ENCODE measurements around the gene CCDC106. TPM values are rescaled to one million over a fixed set of nuclear protein-coding genes. Genes with fewer than 3 reads are reported as not detected.

CCDC106 gene
- total RNA-seq, 1 experiment from 2014 or later = 47.8 TPM

GRCh38 chr19:55698256-55698655 is 50.2 kb downstream of the CCDC106 start:
- in situ Hi-C loops (cut with HindIII; ENCODE audit: low pct_unique_long_range_greater_than_20kb, low sequenced_read_pairs) = no loop called here

GRCh38 chr19:55699221-55699620 is 51.2 kb downstream of the CCDC106 start:
- intact Hi-C loops (cut with micrococcal nuclease; ENCODE audit: unreplicated experiment) = no loop called here
- Histone ChIP-seq H3K4me1 (ENCODE audit: control insufficient read depth, insufficient read depth, low read length) (no peaks in the 10 kb centered on the region), H3K9me3 (ENCODE audit: control insufficient read depth, insufficient read depth, low read depth, low read length) (no peaks in the 10 kb centered on the region), H3K4me3 (ENCODE audit: low read depth in 2 of 2, low read length in 2 of 2) (no peak overlapping the region), H3K27me3 (ENCODE audit: control insufficient read depth, insufficient read depth, low read length) (no peaks in the 10 kb centered on the region), H3K27ac (ENCODE audit: low read length) (no peak overlapping the region), H3K36me3 (ENCODE audit: control insufficient read depth, insufficient read depth, low read length) (peaks cover 5% of the 10 kb centered on the region)
- CTCF ChIA-PET = no interaction called here
- POLR2A ChIA-PET = no interaction called here
- in situ Hi-C loops (cut with HindIII; ENCODE audit: low pct_unique_long_range_greater_than_20kb, low sequenced_read_pairs) = no loop called here
- TF ChIP-seq CTCF (IDR thresholded peaks at IDR 0.05) = no peak
- no peak for TF ChIP-seq TCF7L2 (IDR thresholded peaks at IDR 0.05; ENCODE audit: low read depth, low read length)
- TF ChIP-seq REST (IDR thresholded peaks at IDR 0.05; ENCODE audit: insufficient read depth in 1 of 2, low read depth in 2 of 2, low read length in 1 of 2) = no peak
- no peak for TF ChIP-seq POLR2AphosphoS5 (IDR thresholded peaks at IDR 0.05; ENCODE audit: low read depth, low read length)
- TF ChIP-seq SIN3A (IDR thresholded peaks at IDR 0.05; ENCODE audit: borderline replicate concordance, insufficient read depth, low read depth, low read length) = no peak
- DNase-seq (ENCODE audit: low read depth, low spot score) (no peak), ATAC-seq (no peak)
- BruUV-seq (replicated peaks) = no TSS peak

More at GRCh38 chr19:55698256-55698655, 50.2 kb downstream of the CCDC106 start:
- DNase-seq (ENCODE audit: low read depth, low spot score) (no peak), ATAC-seq (no peak)
- H3K9me3 ChIP-seq (ENCODE audit: control insufficient read depth, insufficient read depth, low read depth, low read length) = no peaks in the 10 kb centered on the region
- no peak overlapping the region for H3K4me3 ChIP-seq (ENCODE audit: low read depth in 2 of 2, low read length in 2 of 2)
- CTCF ChIA-PET = interaction anchor here (0.6 kb wide), 1 partner anchor 86 kb away, joined by 4 read pairs; no protein-coding TSS in a partner anchor
- TF ChIP-seq TCF7L2 (IDR thresholded peaks at IDR 0.05; ENCODE audit: low read depth, low read length) = no peak
- TF ChIP-seq CTCF (IDR thresholded peaks at IDR 0.05) = no peak
- no peak for TF ChIP-seq REST (IDR thresholded peaks at IDR 0.05; ENCODE audit: insufficient read depth in 1 of 2, low read depth in 2 of 2, low read length in 1 of 2)
- TF ChIP-seq SIN3A (IDR thresholded peaks at IDR 0.05; ENCODE audit: borderline replicate concordance, insufficient read depth, low read depth, low read length) = no peak
- no peak for TF ChIP-seq POLR2AphosphoS5 (IDR thresholded peaks at IDR 0.05; ENCODE audit: low read depth, low read length)
- no peaks in the 10 kb centered on the region for H3K27me3 ChIP-seq (ENCODE audit: control insufficient read depth, insufficient read depth, low read length)
- no peak overlapping the region for H3K27ac ChIP-seq (ENCODE audit: low read length)
- H3K36me3 ChIP-seq (ENCODE audit: control insufficient read depth, insufficient read depth, low read length) = peaks cover 5% of the 10 kb centered on the region
- intact Hi-C loops (cut with micrococcal nuclease; ENCODE audit: unreplicated experiment) = no loop called here
- BruUV-seq (replicated peaks) = no TSS peak
- POLR2A ChIA-PET = no interaction called here
- H3K4me1 ChIP-seq (ENCODE audit: control insufficient read depth, insufficient read depth, low read length) = no peaks in the 10 kb centered on the region
